Loucy (cell line): Measurements from ENCODE around the gene DACH1.

Source experiments
- H2AFZ ChIP-seq: fragments of 200-600 bp; sonication (generic); 2 replicates; pipeline ENCODE4 v1.6.0; 2016; ENCODE audit warnings: antibody characterized with exemption, mild to moderate bottlenecking, low read length, moderate library complexity
- H3F3A ChIP-seq: fragments of 200-600 bp; 2 replicates; pipeline ENCODE4 v1.6.0; 2016; ENCODE audit warnings: antibody characterized with exemption, low read depth, mild to moderate bottlenecking
- H3K27me3 ChIP-seq: fragments of 200-600 bp; sonication (generic); 2 replicates; pipeline ENCODE4 v1.6.1; 2014; ENCODE audit warnings: low read length, mild to moderate bottlenecking; ENCODE audit not compliant: insufficient read depth, poor library complexity, severe bottlenecking
- H3K36me3 ChIP-seq: fragments of 200-600 bp; sonication (generic); 2 replicates; pipeline ENCODE4 v1.6.1; 2016; ENCODE audit warnings: low read length; ENCODE audit not compliant: insufficient read depth
- H3K4me1 ChIP-seq: fragments of 200-600 bp; sonication (generic); 2 replicates; pipeline ENCODE4 v1.5.1; 2014; ENCODE audit warnings: low read length, mild to moderate bottlenecking; ENCODE audit not compliant: insufficient read depth, poor library complexity, severe bottlenecking
- H3K4me2 ChIP-seq: fragments of 200-600 bp; sonication (generic); 2 replicates; pipeline ENCODE4 v1.6.0; 2014; ENCODE audit warnings: antibody characterized with exemption, low read length, low read depth, mild to moderate bottlenecking; ENCODE audit not compliant: poor library complexity, severe bottlenecking
- H3K4me3 ChIP-seq: fragments of 200-600 bp; sonication (generic); 2 replicates; pipeline ENCODE4 v1.5.1; 2014; ENCODE audit warnings: low read length, mild to moderate bottlenecking, mixed read lengths; ENCODE audit not compliant: poor library complexity, severe bottlenecking
- H3K79me2 ChIP-seq: fragments of 200-600 bp; sonication (generic); 2 replicates; pipeline ENCODE4 v1.6.1; 2014; ENCODE audit warnings: low read length; ENCODE audit not compliant: insufficient read depth
- H3K9ac ChIP-seq: fragments of 200-600 bp; sonication (generic); 2 replicates; pipeline ENCODE4 v1.6.0; 2014; ENCODE audit warnings: mild to moderate bottlenecking, low read depth, low read length, moderate library complexity; ENCODE audit not compliant: poor library complexity, severe bottlenecking
- H3K9me2 ChIP-seq: fragments of 200-600 bp; sonication (generic); replicated peaks from 2 replicates; pipeline ENCODE4 v1.6.1; 2016; ENCODE audit warnings: low read depth, low read length, mixed read lengths
- H3K9me3 ChIP-seq: fragments of 200-600 bp; sonication (generic); 2 replicates; pipeline ENCODE4 v1.6.1; 2014; ENCODE audit warnings: mild to moderate bottlenecking, antibody characterized with exemption, low read length, low read depth; ENCODE audit not compliant: insufficient read depth
- H4K20me1 ChIP-seq: fragments of 200-600 bp; sonication (generic); 2 replicates; pipeline ENCODE4 v1.6.0; 2014; ENCODE audit warnings: antibody characterized with exemption, low read length, mild to moderate bottlenecking; ENCODE audit not compliant: insufficient read depth, poor library complexity, severe bottlenecking
- CTCF ChIP-seq: fragments of 200-600 bp; sonication (generic); conservative IDR thresholded peaks from 2 replicates; pipeline ENCODE4 v1.5.1; 2014; ENCODE audit warnings: mild to moderate bottlenecking, antibody characterized with exemption, low read length
- EZH2phosphoT487 ChIP-seq: fragments of 200-600 bp; IDR thresholded peaks from 2 replicates; pipeline ENCODE4 v1.6.1; 2018; ENCODE audit warnings: antibody characterized with exemption, mild to moderate bottlenecking, moderate library complexity, borderline replicate concordance

Gene DACH1

DNA sequence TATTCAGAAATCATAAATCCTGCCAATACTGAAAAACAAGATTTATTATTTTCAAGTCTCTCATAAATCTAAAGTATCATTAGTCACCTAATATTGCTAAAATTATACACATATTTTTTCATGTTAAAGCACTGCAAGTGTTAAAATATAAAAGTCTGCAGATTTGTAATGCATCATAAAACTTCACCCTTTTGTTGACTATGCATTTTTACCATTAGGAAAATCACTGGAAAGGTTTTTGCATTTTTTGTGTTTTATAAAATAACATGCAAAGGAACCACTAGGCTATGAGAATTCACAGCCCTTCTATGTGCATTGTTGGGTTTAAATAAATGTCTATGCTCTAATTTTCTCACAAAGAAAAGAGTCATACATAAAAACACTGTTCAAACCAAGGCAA lies 407.3 kb downstream of the DACH1 start:
- Histone ChIP-seq H3K79me2 (no peaks in the 10 kb centered on the region), H4K20me1 (no peaks in the 10 kb centered on the region), H3K9me2 (no peaks in the 10 kb centered on the region), H3K4me2 (no peak overlapping the region), H2AFZ (0 out of 2 replicates have a peak overlapping the region, but pooled peaks have one; percentile 18), H3K4me1 (peaks cover 10% of the 10 kb centered on the region), H3F3A (no peaks in the 10 kb centered on the region), H3K27me3 (no peaks in the 10 kb centered on the region), H3K4me3 (no peak overlapping the region), H3K9ac (no peak overlapping the region), H3K9me3 (no peaks in the 10 kb centered on the region), H3K36me3 (no peaks in the 10 kb centered on the region)
- no peak for TF ChIP-seq EZH2phosphoT487
- TF ChIP-seq CTCF = no peak

DNA sequence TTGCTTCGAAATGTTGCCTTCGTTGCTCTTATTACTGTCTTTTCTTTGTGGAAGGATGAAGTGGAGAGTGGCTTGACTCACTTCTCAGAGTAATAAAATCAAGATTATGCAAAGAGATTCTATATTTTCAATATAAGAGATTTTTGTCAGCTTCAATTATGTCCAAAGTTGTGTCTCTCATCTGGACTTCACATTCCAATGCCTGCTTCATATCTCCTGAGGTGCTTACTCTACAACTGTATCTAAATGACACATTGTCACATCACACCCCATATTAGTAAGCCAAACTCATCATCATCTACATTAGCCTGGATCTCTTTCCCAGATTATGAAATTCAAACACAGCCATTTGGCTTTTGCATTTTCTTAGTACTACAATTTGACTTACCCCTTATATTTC lies 409.4 kb downstream of the DACH1 start:
- H3F3A ChIP-seq = no peaks in the 10 kb centered on the region
- H2AFZ ChIP-seq = no peak overlapping the region
- no peak for TF ChIP-seq CTCF
- no peak for TF ChIP-seq EZH2phosphoT487
- H3K9ac ChIP-seq = no peak overlapping the region
- no peaks in the 10 kb centered on the region for H4K20me1 ChIP-seq
- H3K9me2 ChIP-seq = no peaks in the 10 kb centered on the region
- no peak overlapping the region for H3K4me3 ChIP-seq
- peaks cover 10% of the 10 kb centered on the region for H3K4me1 ChIP-seq
- H3K27me3 ChIP-seq = no peaks in the 10 kb centered on the region
- no peak overlapping the region for H3K4me2 ChIP-seq
- no peaks in the 10 kb centered on the region for H3K36me3 ChIP-seq
- H3K9me3 ChIP-seq = no peaks in the 10 kb centered on the region
- H3K79me2 ChIP-seq = no peaks in the 10 kb centered on the region

DNA sequence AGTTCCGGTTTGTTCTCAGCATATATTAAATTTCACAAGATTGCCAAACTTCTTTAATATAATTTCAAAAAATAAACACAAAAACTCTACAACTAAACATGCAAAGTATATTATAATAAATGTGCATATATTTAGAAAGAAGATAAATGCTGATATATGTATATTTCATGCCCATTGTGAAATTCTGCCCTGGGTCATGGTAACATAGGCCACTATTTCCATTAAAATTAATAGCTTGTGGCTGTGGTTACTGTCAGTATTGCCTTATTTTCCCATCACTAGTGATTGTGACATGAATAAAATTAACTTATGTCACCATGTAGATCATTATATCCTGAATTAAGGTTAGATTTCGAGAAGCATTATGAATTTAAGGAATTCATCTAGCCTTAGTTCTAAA lies 410.9 kb downstream of the DACH1 start:
- Histone ChIP-seq H3K79me2 (no peaks in the 10 kb centered on the region), H3K9me3 (no peaks in the 10 kb centered on the region), H4K20me1 (no peaks in the 10 kb centered on the region), H3K4me2 (no peak overlapping the region), H3K27me3 (no peaks in the 10 kb centered on the region), H3K4me3 (no peak overlapping the region), H2AFZ (no peak overlapping the region), H3K9ac (no peak overlapping the region), H3K9me2 (no peaks in the 10 kb centered on the region), H3F3A (no peaks in the 10 kb centered on the region), H3K4me1 (peaks cover 10% of the 10 kb centered on the region), H3K36me3 (no peaks in the 10 kb centered on the region)
- TF ChIP-seq CTCF = no peak
- TF ChIP-seq EZH2phosphoT487 = no peak
